ENCODE results near the gene PTPRR.

The PTPRR gene

GRCh38 chr12:70806043-70806442 is 114.5 kb downstream of the PTPRR start:
- H3K4me3 ChIP-seq (ENCODE audit: control insufficient read depth, low read depth, low read length) = no peak overlapping the region
- DNase-seq (ENCODE audit: low read depth) = peak; percentile 2
- no peak for TF ChIP-seq CTCF (conservative IDR thresholded peaks at IDR 0.05; ENCODE audit: control insufficient read depth, insufficient read depth, low read depth, low read length)

GRCh38 chr12:70798016-70798783 is 122.3 kb downstream of the PTPRR start:
- DNase-seq (ENCODE audit: low read depth) = no peak

GRCh38 chr12:70796989-70797388 is 123.5 kb downstream of the PTPRR start:
- no peak for DNase-seq (ENCODE audit: low read depth)
- no peak for TF ChIP-seq CTCF (conservative IDR thresholded peaks at IDR 0.05; ENCODE audit: control insufficient read depth, insufficient read depth, low read depth, low read length)
- no peak overlapping the region for H3K4me3 ChIP-seq (ENCODE audit: control insufficient read depth, low read depth, low read length)

More at GRCh38 chr12:70798016-70798783, 122.3 kb downstream of the PTPRR start:
- TF ChIP-seq CTCF (conservative IDR thresholded peaks at IDR 0.05; ENCODE audit: control insufficient read depth, insufficient read depth, low read depth, low read length) = no peak
- H3K4me3 ChIP-seq (ENCODE audit: control insufficient read depth, low read depth, low read length) = no peak overlapping the region

GRCh38 chr12:70795608-70796007 is 124.9 kb downstream of the PTPRR start:
- no peak overlapping the region for H3K4me3 ChIP-seq (ENCODE audit: control insufficient read depth, low read depth, low read length)
- no peak for DNase-seq (ENCODE audit: low read depth)
- TF ChIP-seq CTCF (conservative IDR thresholded peaks at IDR 0.05; ENCODE audit: control insufficient read depth, insufficient read depth, low read depth, low read length) = no peak

- DNase-seq (ENCODE audit: low read depth) = no peak
- no peak overlapping the region for H3K4me3 ChIP-seq (ENCODE audit: control insufficient read depth, low read depth, low read length)
- TF ChIP-seq CTCF (conservative IDR thresholded peaks at IDR 0.05; ENCODE audit: control insufficient read depth, insufficient read depth, low read depth, low read length) = no peak
These were observed 126.4 kb downstream of the PTPRR start for GRCh38 chr12:70794131-70794530.

GRCh38 chr12:70788774-70789173 is 131.8 kb downstream of the PTPRR start:
- H3K4me3 ChIP-seq (ENCODE audit: control insufficient read depth, low read depth, low read length) = no peak overlapping the region
- DNase-seq (ENCODE audit: low read depth) = no peak
- TF ChIP-seq CTCF (conservative IDR thresholded peaks at IDR 0.05; ENCODE audit: control insufficient read depth, insufficient read depth, low read depth, low read length) = no peak

All from fibroblast of mammary gland (primary cell).